Tibial nerve (tissue), 4 donors: ENCODE measurements around the gene C1orf174.

Experiments
- EP300 ChIP-seq, 2 donors: sonication (generic); formaldehyde crosslinking; IDR thresholded peaks; one replicate each; pipeline ENCODE4 v1.6.1; 2017; ENCODE audit warnings: antibody characterized with exemption in 2 of 2, mild to moderate bottlenecking in 1 of 2
- POLR2A ChIP-seq, 2 donors: fragments of 450-650 bp; IDR thresholded peaks; one replicate each; pipeline ENCODE4 v1.6.1; 2017; ENCODE audit warnings: antibody characterized with exemption in 2 of 2, mild to moderate bottlenecking in 2 of 2, moderate library complexity in 2 of 2
- TF ChIP-seq, protein P1 (sequence below), 5 experiments: fragments of 200-600 bp in 3 of 5; fragments of 450-650 bp in 2 of 5; sonication (generic) in 3 of 5; IDR thresholded peaks; one replicate each; pipeline ENCODE4 v1.5.1; 2016 to 2019; ENCODE audit warnings: antibody characterized with exemption in 5 of 5, mild to moderate bottlenecking in 3 of 5, moderate library complexity in 2 of 5

DNA sequence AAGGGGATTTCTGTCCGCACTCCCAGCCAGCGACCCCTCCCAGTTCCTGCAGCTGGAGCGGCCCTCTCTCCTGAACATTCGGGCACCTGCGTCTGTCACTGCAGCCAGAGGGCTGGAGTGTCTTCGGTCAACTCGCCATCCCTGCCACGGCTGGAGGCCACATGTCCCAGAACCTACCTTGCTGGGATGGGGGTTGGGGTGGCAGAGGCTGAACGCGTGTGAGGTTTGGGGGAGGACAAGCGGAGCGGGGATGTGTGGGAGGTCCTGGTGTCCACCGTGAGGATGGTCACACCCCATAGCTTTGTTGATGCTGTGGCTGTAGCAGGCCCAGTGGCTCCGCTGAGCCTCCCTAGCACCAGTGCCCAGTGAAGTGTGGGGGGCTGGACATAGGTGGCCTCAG, 14.8 kb upstream of the C1orf174 start:
- TF ChIP-seq, protein P1, sequence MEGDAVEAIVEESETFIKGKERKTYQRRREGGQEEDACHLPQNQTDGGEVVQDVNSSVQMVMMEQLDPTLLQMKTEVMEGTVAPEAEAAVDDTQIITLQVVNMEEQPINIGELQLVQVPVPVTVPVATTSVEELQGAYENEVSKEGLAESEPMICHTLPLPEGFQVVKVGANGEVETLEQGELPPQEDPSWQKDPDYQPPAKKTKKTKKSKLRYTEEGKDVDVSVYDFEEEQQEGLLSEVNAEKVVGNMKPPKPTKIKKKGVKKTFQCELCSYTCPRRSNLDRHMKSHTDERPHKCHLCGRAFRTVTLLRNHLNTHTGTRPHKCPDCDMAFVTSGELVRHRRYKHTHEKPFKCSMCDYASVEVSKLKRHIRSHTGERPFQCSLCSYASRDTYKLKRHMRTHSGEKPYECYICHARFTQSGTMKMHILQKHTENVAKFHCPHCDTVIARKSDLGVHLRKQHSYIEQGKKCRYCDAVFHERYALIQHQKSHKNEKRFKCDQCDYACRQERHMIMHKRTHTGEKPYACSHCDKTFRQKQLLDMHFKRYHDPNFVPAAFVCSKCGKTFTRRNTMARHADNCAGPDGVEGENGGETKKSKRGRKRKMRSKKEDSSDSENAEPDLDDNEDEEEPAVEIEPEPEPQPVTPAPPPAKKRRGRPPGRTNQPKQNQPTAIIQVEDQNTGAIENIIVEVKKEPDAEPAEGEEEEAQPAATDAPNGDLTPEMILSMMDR (IDR thresholded peaks at IDR 0.05) = no peak
- TF ChIP-seq POLR2A (IDR thresholded peaks at IDR 0.05) (no peak), EP300 (IDR thresholded peaks at IDR 0.05) (no peak)
